Measurements from ENCODE around the gene ASRGL1.
A peak's percentile ranks its signal among the peaks of the same experiment; 100 is the strongest.

The ASRGL1 gene

GRCh38 chr11:62394825-62395538 lies 57.7 kb downstream of the ASRGL1 start:
- peak; percentile 87 for DNase-seq

- no peak for DNase-seq
Measured at GRCh38 chr11:62395885-62396551, 58.8 kb downstream of the ASRGL1 start.

- no peak for DNase-seq
Measured at GRCh38 chr11:62398011-62398994, 61.1 kb downstream of the ASRGL1 start.

- DNase-seq = no peak
Measured at GRCh38 chr11:62399172-62399877, 62.1 kb downstream of the ASRGL1 start.

GRCh38 chr11:62399878-62400266 lies 62.6 kb downstream of the ASRGL1 start:
- DNase-seq = no peak

GRCh38 chr11:62400281-62400680 lies 63.0 kb downstream of the ASRGL1 start:
- DNase-seq = no peak

- DNase-seq = no peak
Measured at GRCh38 chr11:62400760-62401159, 63.5 kb downstream of the ASRGL1 start.

- DNase-seq = no peak
Measured at GRCh38 chr11:62401356-62401755, 64.1 kb downstream of the ASRGL1 start.

- no peak for DNase-seq
Measured at GRCh38 chr11:62401811-62402210, 64.6 kb downstream of the ASRGL1 start.

- DNase-seq = no peak
Measured at GRCh38 chr11:62402226-62402959, 65.1 kb downstream of the ASRGL1 start.

- no peak for DNase-seq
Measured at GRCh38 chr11:62402960-62403730, 65.9 kb downstream of the ASRGL1 start.

GRCh38 chr11:62404435-62404834 lies 67.2 kb downstream of the ASRGL1 start:
- no peak for DNase-seq

GRCh38 chr11:62404901-62405300 lies 67.7 kb downstream of the ASRGL1 start:
- no peak for DNase-seq

GRCh38 chr11:62406034-62406433 lies 68.8 kb downstream of the ASRGL1 start:
- no peak for DNase-seq

- no peak for DNase-seq
Measured at GRCh38 chr11:62409831-62410230, 72.6 kb downstream of the ASRGL1 start.

- no peak for DNase-seq
Measured at GRCh38 chr11:62410972-62411371, 73.7 kb downstream of the ASRGL1 start.

GRCh38 chr11:62411524-62411923 lies 74.3 kb downstream of the ASRGL1 start:
- no peak for DNase-seq

- no peak for DNase-seq
Measured at GRCh38 chr11:62413060-62413696, 75.9 kb downstream of the ASRGL1 start.

- DNase-seq = no peak
Measured at GRCh38 chr11:62416596-62416995, 79.3 kb downstream of the ASRGL1 start.

- DNase-seq = no peak
Measured at GRCh38 chr11:62418136-62418535, 80.9 kb downstream of the ASRGL1 start.

- DNase-seq = no peak
Measured at GRCh38 chr11:62418733-62419132, 81.5 kb downstream of the ASRGL1 start, which contains the start of gene SCGB1A1. Gene SCGB1A1, plus strand, starts transcription at chr11:62419033. Its CDS starts 63 bp downstream, at chr11:62419096.
